Panc1 (cell line): ENCODE data around the gene APP.

Experiments used
- TF ChIP-seq, protein P1 (sequence below), 2 experiments: IDR thresholded peaks; 2 replicates each; pipeline ENCODE4 v1.6.1; 2011 to 2012; ENCODE audit warnings: low read depth in 2 of 2, control low read depth in 1 of 2, low read length in 1 of 2, mild to moderate bottlenecking in 1 of 2, moderate library complexity in 1 of 2; ENCODE audit not compliant: insufficient read depth in 1 of 2
- TF ChIP-seq, protein P2 (sequence below): fragments of 450-650 bp; IDR thresholded peaks from 2 replicates; pipeline ENCODE4 v1.5.1; 2017; ENCODE audit warnings: mild to moderate bottlenecking

DNA sequence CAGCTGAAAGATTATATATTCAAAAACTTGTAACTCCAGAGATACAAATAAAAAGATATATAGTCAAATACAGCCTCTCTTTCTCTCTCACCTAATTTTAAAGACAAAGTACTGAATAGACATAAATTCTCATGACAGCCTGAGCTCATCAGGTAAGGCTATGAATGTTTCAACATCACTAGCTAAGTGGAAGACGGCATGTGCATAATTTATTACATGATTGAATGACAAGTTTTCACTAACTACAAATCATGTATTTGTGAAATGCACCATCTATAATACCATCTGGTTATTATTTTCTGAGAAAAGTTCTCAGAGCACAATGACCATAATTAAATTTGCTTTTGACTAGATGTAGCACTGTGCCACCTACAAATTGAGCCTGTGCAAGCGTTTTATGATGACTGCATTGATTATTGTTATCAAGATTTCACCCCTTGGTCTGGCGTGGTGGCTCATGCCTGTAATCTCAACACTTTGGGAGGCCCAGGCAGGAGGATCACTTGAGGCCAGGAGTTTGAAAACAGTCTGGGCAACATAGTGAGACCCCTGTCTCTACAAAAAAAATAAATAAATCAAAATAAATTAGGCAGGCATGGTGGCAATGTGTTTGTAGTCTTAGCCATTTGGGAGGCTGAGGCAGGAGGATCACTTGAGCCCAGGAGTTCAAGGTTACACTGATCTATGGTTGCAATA is 128.2 kb downstream of the APP start:
- TF ChIP-seq, protein P1, sequence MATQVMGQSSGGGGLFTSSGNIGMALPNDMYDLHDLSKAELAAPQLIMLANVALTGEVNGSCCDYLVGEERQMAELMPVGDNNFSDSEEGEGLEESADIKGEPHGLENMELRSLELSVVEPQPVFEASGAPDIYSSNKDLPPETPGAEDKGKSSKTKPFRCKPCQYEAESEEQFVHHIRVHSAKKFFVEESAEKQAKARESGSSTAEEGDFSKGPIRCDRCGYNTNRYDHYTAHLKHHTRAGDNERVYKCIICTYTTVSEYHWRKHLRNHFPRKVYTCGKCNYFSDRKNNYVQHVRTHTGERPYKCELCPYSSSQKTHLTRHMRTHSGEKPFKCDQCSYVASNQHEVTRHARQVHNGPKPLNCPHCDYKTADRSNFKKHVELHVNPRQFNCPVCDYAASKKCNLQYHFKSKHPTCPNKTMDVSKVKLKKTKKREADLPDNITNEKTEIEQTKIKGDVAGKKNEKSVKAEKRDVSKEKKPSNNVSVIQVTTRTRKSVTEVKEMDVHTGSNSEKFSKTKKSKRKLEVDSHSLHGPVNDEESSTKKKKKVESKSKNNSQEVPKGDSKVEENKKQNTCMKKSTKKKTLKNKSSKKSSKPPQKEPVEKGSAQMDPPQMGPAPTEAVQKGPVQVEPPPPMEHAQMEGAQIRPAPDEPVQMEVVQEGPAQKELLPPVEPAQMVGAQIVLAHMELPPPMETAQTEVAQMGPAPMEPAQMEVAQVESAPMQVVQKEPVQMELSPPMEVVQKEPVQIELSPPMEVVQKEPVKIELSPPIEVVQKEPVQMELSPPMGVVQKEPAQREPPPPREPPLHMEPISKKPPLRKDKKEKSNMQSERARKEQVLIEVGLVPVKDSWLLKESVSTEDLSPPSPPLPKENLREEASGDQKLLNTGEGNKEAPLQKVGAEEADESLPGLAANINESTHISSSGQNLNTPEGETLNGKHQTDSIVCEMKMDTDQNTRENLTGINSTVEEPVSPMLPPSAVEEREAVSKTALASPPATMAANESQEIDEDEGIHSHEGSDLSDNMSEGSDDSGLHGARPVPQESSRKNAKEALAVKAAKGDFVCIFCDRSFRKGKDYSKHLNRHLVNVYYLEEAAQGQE (IDR thresholded peaks at IDR 0.05; ENCODE audit: insufficient read depth in 1 of 2, low read depth in 2 of 2, low read length in 1 of 2) = no peak
- TF ChIP-seq, protein P2, sequence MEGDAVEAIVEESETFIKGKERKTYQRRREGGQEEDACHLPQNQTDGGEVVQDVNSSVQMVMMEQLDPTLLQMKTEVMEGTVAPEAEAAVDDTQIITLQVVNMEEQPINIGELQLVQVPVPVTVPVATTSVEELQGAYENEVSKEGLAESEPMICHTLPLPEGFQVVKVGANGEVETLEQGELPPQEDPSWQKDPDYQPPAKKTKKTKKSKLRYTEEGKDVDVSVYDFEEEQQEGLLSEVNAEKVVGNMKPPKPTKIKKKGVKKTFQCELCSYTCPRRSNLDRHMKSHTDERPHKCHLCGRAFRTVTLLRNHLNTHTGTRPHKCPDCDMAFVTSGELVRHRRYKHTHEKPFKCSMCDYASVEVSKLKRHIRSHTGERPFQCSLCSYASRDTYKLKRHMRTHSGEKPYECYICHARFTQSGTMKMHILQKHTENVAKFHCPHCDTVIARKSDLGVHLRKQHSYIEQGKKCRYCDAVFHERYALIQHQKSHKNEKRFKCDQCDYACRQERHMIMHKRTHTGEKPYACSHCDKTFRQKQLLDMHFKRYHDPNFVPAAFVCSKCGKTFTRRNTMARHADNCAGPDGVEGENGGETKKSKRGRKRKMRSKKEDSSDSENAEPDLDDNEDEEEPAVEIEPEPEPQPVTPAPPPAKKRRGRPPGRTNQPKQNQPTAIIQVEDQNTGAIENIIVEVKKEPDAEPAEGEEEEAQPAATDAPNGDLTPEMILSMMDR = no peak
